HG02840 (cell line): ENCODE results near the gene SDCCAG8.

Experiments
- ATAC-seq: cut with Tn5 transposase; IDR thresholded peaks from one replicate; pipeline ENCODE4 v1.9.1; 2021; ENCODE audit warnings: mild to moderate bottlenecking, moderate library complexity, moderate number of reproducible peaks; ENCODE audit not compliant: unreplicated experiment, low FRiP score

SDCCAG8 gene

GRCh38 chr1:243495442-243496186 lies 239.8 kb downstream of the SDCCAG8 start:
- no peak for ATAC-seq

GRCh38 chr1:243496187-243496646 lies 240.4 kb downstream of the SDCCAG8 start:
- no peak for ATAC-seq

GRCh38 chr1:243496806-243497205 lies 241.0 kb downstream of the SDCCAG8 start:
- no peak for ATAC-seq

GRCh38 chr1:243497939-243498681 lies 242.3 kb downstream of the SDCCAG8 start:
- no peak for ATAC-seq

GRCh38 chr1:243499248-243499647 lies 243.4 kb downstream of the SDCCAG8 start:
- no peak for ATAC-seq

- no peak for ATAC-seq
Measured at GRCh38 chr1:243499711-243500110, 243.9 kb downstream of the SDCCAG8 start.

GRCh38 chr1:243500512-243500911 lies 244.7 kb downstream of the SDCCAG8 start:
- ATAC-seq, result no peak

GRCh38 chr1:243501002-243501401 lies 245.2 kb downstream of the SDCCAG8 start:
- ATAC-seq, result no peak

- no peak for ATAC-seq
Measured at GRCh38 chr1:243503155-243503554, 247.3 kb downstream of the SDCCAG8 start.

GRCh38 chr1:243505986-243506689 lies 250.3 kb downstream of the SDCCAG8 start:
- ATAC-seq, result no peak

- no peak for ATAC-seq
Measured at GRCh38 chr1:243507001-243507671, 251.3 kb downstream of the SDCCAG8 start.

GRCh38 chr1:243507672-243508302 lies 251.9 kb downstream of the SDCCAG8 start:
- no peak for ATAC-seq

GRCh38 chr1:243508303-243508713 lies 252.5 kb downstream of the SDCCAG8 start:
- ATAC-seq, result peak; percentile 75

GRCh38 chr1:243508943-243509342 lies 253.1 kb downstream of the SDCCAG8 start:
- no peak for ATAC-seq

- ATAC-seq, result no peak
Measured at GRCh38 chr1:243510928-243511327, 255.1 kb downstream of the SDCCAG8 start.

GRCh38 chr1:243513726-243514491 lies 258.1 kb downstream of the SDCCAG8 start:
- ATAC-seq, result no peak

- no peak for ATAC-seq
Measured at GRCh38 chr1:243514927-243515326, 259.1 kb downstream of the SDCCAG8 start.

- no peak for ATAC-seq
Measured at GRCh38 chr1:243520831-243521230, 265.0 kb downstream of the SDCCAG8 start.

GRCh38 chr1:243523766-243524165 lies 267.9 kb downstream of the SDCCAG8 start:
- no peak for ATAC-seq
